GM21786 (cell line): ENCODE data around the gene NOS1AP.
"Not testable (repeated sequence)": the region's sequence is repeated elsewhere in the genome, so short reads cannot be mapped to it uniquely, and the experiment has no call there.

Source experiments
- ATAC-seq: cut with Tn5 transposase; IDR thresholded peaks from one replicate; pipeline ENCODE4 v1.9.1; 2021; ENCODE audit not compliant: unreplicated experiment

NOS1AP gene

GRCh38 chr1:162323023-162323422, 253.5 kb downstream of the NOS1AP start:
- ATAC-seq, result no peak

GRCh38 chr1:162324396-162324795, 254.9 kb downstream of the NOS1AP start:
- ATAC-seq, result no peak

GRCh38 chr1:162326559-162326958, 257.1 kb downstream of the NOS1AP start:
- no peak for ATAC-seq

- no peak for ATAC-seq
These were observed 257.8 kb downstream of the NOS1AP start for GRCh38 chr1:162327144-162327787.

- ATAC-seq, result no peak
These were observed 258.3 kb downstream of the NOS1AP start for GRCh38 chr1:162327788-162328165.

- no peak for ATAC-seq
These were observed 259.0 kb downstream of the NOS1AP start for GRCh38 chr1:162328512-162328911.

- ATAC-seq, result no peak
These were observed 260.3 kb downstream of the NOS1AP start for GRCh38 chr1:162329826-162330225.

- ATAC-seq, result no peak
These were observed 264.5 kb downstream of the NOS1AP start for GRCh38 chr1:162333991-162334390.

GRCh38 chr1:162335126-162335525, 265.6 kb downstream of the NOS1AP start:
- ATAC-seq, result no peak

GRCh38 chr1:162336621-162337285, 267.3 kb downstream of the NOS1AP start:
- no peak for ATAC-seq

- no peak for ATAC-seq
These were observed 273.0 kb downstream of the NOS1AP start for GRCh38 chr1:162342452-162342983.

- ATAC-seq, result no peak
These were observed 274.0 kb downstream of the NOS1AP start for GRCh38 chr1:162343470-162343869.

GRCh38 chr1:162347281-162347680, 277.8 kb downstream of the NOS1AP start:
- no peak for ATAC-seq

- ATAC-seq, result no peak
These were observed 280.3 kb downstream of the NOS1AP start for GRCh38 chr1:162349635-162350330.

GRCh38 chr1:162351246-162351842, 281.9 kb downstream of the NOS1AP start:
- no peak for ATAC-seq

GRCh38 chr1:162351874-162352273, 282.4 kb downstream of the NOS1AP start:
- not testable (repeated sequence) for ATAC-seq

GRCh38 chr1:162353078-162353477, 283.6 kb downstream of the NOS1AP start:
- no peak for ATAC-seq

- no peak for ATAC-seq
These were observed 284.2 kb downstream of the NOS1AP start for GRCh38 chr1:162353702-162354101.

GRCh38 chr1:162357681-162358266, 288.3 kb downstream of the NOS1AP start:
- no peak for ATAC-seq

- ATAC-seq, result no peak
These were observed 289.4 kb downstream of the NOS1AP start for GRCh38 chr1:162358928-162359327.
